MM.1S (cell line): ENCODE results near the gene GPT2.
A peak's percentile ranks its signal among the peaks of the same experiment; 100 is the strongest.

ENCODE experiments used
- DNase-seq: peaks from one replicate; pipeline ENCODE4 v3.0.0-alpha.2; 2015
- H2AFZ ChIP-seq: fragments of 300-600 bp; sonication (generic); 2 replicates; pipeline ENCODE4 v1.6.0; 2016; ENCODE audit warnings: antibody characterized with exemption, low read length
- H3F3A ChIP-seq: fragments of 300-600 bp; sonication (generic); 2 replicates; pipeline ENCODE4 v1.6.1; 2016; ENCODE audit warnings: mild to moderate bottlenecking, antibody characterized with exemption, low read length, moderate library complexity, mixed read lengths; ENCODE audit not compliant: insufficient read depth
- H3K27ac ChIP-seq: fragments of 300-600 bp; sonication (generic); 2 replicates; pipeline ENCODE4 v1.5.1; 2016; ENCODE audit warnings: mild to moderate bottlenecking, low read length
- H3K27me3 ChIP-seq: fragments of 300-600 bp; sonication (generic); replicated peaks from 2 replicates; pipeline ENCODE4 v1.6.0; 2016; ENCODE audit warnings: low read length; ENCODE audit not compliant: insufficient read depth
- H3K36me3 ChIP-seq: fragments of 300-600 bp; sonication (generic); replicated peaks from 2 replicates; pipeline ENCODE4 v1.6.1; 2016; ENCODE audit warnings: mild to moderate bottlenecking, low read length, mixed read lengths; ENCODE audit not compliant: insufficient read depth
- H3K4me1 ChIP-seq: fragments of 300-600 bp; sonication (generic); 2 replicates; pipeline ENCODE4 v1.6.1; 2016; ENCODE audit warnings: low read length, mixed read lengths
- H3K4me2 ChIP-seq: fragments of 300-600 bp; sonication (generic); 2 replicates; pipeline ENCODE4 v1.6.0; 2016; ENCODE audit warnings: low read depth, low read length
- H3K4me3 ChIP-seq: fragments of 300-600 bp; sonication (generic); 2 replicates; pipeline ENCODE4 v1.5.1; 2016; ENCODE audit warnings: low read length, mixed read lengths
- H3K79me2 ChIP-seq: fragments of 300-600 bp; sonication (generic); 2 replicates; pipeline ENCODE4 v1.6.1; 2016; ENCODE audit warnings: mixed run types, low read length, mixed read lengths
- H3K9ac ChIP-seq: fragments of 300-600 bp; sonication (generic); 2 replicates; pipeline ENCODE4 v1.6.1; 2016; ENCODE audit warnings: low read length, mixed read lengths
- H3K9me2 ChIP-seq: fragments of 300-600 bp; sonication (generic); replicated peaks from 2 replicates; pipeline ENCODE4 v1.6.1; 2016; ENCODE audit warnings: mild to moderate bottlenecking, low read length, mixed read lengths; ENCODE audit not compliant: insufficient read depth
- H3K9me3 ChIP-seq: fragments of 300-600 bp; sonication (generic); replicated peaks from 2 replicates; pipeline ENCODE4 v1.6.1; 2016; ENCODE audit warnings: mild to moderate bottlenecking, low read length, mixed read lengths; ENCODE audit not compliant: insufficient read depth
- H4K20me1 ChIP-seq: fragments of 300-600 bp; sonication (generic); 2 replicates; pipeline ENCODE4 v1.6.1; 2016; ENCODE audit warnings: mild to moderate bottlenecking, low read length, moderate library complexity, mixed read lengths; ENCODE audit not compliant: insufficient read depth
- EZH2 ChIP-seq: fragments of 300-600 bp; sonication (generic); optimal IDR thresholded peaks from 2 replicates; pipeline ENCODE3; 2017; ENCODE audit warnings: low read depth, mild to moderate bottlenecking, antibody characterized with exemption, low read length, mixed read lengths
- EZH2phosphoT487 ChIP-seq: fragments of 300-600 bp; sonication (generic); IDR thresholded peaks from 2 replicates; pipeline ENCODE4 v1.6.1; 2018; ENCODE audit warnings: antibody characterized with exemption, low read length
- TF ChIP-seq, protein P1 (sequence below): fragments of 300-600 bp; sonication (generic); IDR thresholded peaks from 2 replicates; pipeline ENCODE4 v1.5.1; 2016; ENCODE audit warnings: antibody characterized with exemption, low read length, mixed read lengths

GPT2 gene

DNA sequence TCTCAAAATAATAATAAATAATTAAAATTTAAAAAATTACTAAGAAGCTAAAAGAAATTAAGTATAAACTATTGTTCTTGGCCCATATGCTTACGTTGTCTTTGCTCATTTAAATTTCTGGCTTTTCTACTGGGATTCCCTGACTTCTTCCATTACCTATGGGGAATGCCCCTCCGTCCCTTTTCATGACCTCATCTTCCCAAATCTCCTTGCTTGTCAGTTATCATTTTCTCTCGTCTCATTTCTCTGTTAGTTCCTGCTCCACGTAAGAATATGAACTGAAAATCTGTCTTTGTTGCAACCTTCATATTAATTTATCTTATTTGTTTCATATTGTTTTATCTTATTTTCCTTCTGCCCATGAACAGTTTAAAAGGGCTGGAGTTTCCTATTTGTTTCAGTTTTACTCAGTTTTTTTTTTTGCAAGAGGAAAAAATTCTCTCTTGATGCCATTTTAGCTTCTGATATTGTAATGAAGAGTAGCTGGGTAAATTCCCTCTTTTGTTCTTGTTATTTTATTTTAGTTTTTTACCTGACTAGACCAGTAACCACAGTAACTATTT lies 91.8 kb downstream of the GPT2 start:
- Histone ChIP-seq H4K20me1 (peaks cover 7% of the 10 kb centered on the region; the same call in 1 of the 2 replicates), H3K79me2 (peaks cover 34% of the 10 kb centered on the region), H3K4me2 (peak overlapping the region; percentile 0; the same call in 1 of the 2 replicates), H3K36me3 (no peaks in the 10 kb centered on the region; the same call in 1 of the 2 replicates), H3K4me3 (no peak overlapping the region), H3K9ac (no peak overlapping the region), H3K4me1 (peaks cover 21% of the 10 kb centered on the region), H3K27me3 (no peaks in the 10 kb centered on the region), H3K9me3 (no peaks in the 10 kb centered on the region), H3F3A (peaks cover 10% of the 10 kb centered on the region), H3K27ac (no peak overlapping the region), H2AFZ (no peak overlapping the region), H3K9me2 (no peaks in the 10 kb centered on the region)
- TF ChIP-seq, protein P1, sequence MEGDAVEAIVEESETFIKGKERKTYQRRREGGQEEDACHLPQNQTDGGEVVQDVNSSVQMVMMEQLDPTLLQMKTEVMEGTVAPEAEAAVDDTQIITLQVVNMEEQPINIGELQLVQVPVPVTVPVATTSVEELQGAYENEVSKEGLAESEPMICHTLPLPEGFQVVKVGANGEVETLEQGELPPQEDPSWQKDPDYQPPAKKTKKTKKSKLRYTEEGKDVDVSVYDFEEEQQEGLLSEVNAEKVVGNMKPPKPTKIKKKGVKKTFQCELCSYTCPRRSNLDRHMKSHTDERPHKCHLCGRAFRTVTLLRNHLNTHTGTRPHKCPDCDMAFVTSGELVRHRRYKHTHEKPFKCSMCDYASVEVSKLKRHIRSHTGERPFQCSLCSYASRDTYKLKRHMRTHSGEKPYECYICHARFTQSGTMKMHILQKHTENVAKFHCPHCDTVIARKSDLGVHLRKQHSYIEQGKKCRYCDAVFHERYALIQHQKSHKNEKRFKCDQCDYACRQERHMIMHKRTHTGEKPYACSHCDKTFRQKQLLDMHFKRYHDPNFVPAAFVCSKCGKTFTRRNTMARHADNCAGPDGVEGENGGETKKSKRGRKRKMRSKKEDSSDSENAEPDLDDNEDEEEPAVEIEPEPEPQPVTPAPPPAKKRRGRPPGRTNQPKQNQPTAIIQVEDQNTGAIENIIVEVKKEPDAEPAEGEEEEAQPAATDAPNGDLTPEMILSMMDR, result no peak
- TF ChIP-seq EZH2phosphoT487 (no peak), EZH2 (no peak)
- DNase-seq, result no peak

DNA sequence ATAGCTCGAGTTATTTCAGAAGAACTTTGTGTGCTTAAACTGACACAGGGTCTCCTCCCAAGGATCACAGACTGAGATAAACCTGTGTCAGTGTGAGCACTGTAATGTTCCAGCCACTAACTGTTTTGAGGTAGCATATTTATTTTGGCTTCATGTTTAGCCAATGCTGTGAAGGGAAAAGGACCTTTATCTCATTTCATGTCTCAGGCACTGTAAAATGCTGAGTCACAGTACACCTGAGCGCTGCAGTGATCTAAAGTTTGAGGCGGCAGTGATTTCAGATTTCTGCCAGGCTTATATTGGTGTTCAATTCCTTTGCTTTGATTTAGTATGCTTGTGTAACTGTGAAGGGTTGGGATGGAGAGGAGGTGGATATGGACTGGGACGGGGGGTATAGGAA lies 92.4 kb downstream of the GPT2 start:
- Histone ChIP-seq H2AFZ (no peak overlapping the region), H3K36me3 (no peaks in the 10 kb centered on the region), H3K9me3 (no peaks in the 10 kb centered on the region), H3F3A (peaks cover 10% of the 10 kb centered on the region), H3K27ac (no peak overlapping the region), H4K20me1 (0 out of 2 replicates have a peak, but pooled peaks cover 3% of the 10 kb centered on the region), H3K27me3 (no peaks in the 10 kb centered on the region), H3K9ac (no peak overlapping the region), H3K4me1 (peaks cover 20% of the 10 kb centered on the region), H3K9me2 (no peaks in the 10 kb centered on the region), H3K4me3 (no peak overlapping the region), H3K4me2 (peak overlapping the region; percentile 0; the same call in 1 of the 2 replicates), H3K79me2 (peaks cover 28% of the 10 kb centered on the region)
- peak; percentile 29 for DNase-seq
- TF ChIP-seq, protein P1, result no peak
- no peak for TF ChIP-seq EZH2
- no peak for TF ChIP-seq EZH2phosphoT487
